ENCODE results near the gene LRP1. TPM values are rescaled to one million over a fixed set of nuclear protein-coding genes. Genes with fewer than 3 reads are reported as not detected.
A peak's percentile ranks its signal among the peaks of the same experiment; 100 is the strongest.

Gene LRP1
- total and polyA plus RNA-seq, 2 of the 13 experiments (the other 11 are each of a cell fraction or from before 2014, with no cell fraction given), result 14.7 to 30.8 TPM

DNA sequence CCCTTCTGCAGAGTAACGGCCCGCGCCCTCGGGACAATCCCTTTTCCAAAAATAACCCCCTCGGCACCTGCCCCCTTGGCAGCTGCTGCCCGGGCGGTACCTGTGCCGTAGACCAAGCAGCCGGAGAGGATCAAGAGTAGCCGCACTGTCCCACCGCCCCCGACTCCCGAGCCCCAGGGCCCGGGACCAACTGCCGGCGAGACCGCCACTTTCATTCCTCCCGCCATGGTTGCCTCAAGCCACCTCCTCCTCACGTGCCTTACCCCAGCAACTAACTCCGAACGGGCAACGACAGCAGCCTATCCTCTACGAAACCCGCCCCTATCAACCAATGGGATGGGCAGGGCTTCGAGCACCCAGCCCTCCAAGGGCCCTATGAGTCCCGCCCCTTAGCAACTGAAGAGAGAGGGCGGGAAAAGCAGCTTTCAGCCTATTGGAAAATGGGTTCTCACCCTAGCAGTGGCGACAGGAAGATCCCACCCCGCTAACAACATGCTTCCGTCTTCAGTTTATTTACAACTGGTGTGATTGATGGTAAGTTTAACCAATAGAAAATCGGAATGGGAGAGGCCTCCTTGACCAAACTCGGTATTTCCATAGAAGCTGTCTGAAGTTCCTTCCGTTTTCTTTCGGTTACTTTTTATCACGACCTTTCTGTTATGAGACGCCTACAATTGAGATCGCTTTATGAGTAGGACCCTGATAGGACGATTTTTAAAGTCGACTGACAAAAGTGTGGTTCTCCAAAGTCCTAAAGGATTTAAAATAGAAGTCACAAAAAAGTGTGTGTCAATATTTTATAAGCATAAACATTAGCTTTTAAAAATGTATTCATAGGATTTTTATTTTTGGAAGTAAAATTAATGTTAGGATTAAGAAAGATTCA, 49.5 kb upstream of the LRP1 start, which contains the start of gene NEMP1 (continued):
- TF ChIP-seq ZNF615 (CRISPR knock-in tag; IDR thresholded peaks at IDR 0.05; ENCODE audit: borderline replicate concordance) (no peak), DNMT1 (CRISPR knock-in tag; IDR thresholded peaks at IDR 0.05) (no peak), SMC3 (IDR thresholded peaks at IDR 0.05; ENCODE audit: low read length) (no peak), BORCS8-MEF2B (CRISPR knock-in tag; IDR thresholded peaks at IDR 0.05) (peak; percentile 92), STAG1 (CRISPR knock-in tag; IDR thresholded peaks at IDR 0.05) (no peak), NFE2 (CRISPR knock-in tag; IDR thresholded peaks at IDR 0.05) (no peak), ZNF777 (CRISPR knock-in tag; IDR thresholded peaks at IDR 0.05) (no peak), CBX2 (IDR thresholded peaks at IDR 0.05; ENCODE audit: low read depth, low read length) (no peak), CBX2 (CRISPR knock-in tag; IDR thresholded peaks at IDR 0.05; ENCODE audit: low read depth) (no peak), ZNF24 (IDR thresholded peaks at IDR 0.05) (no peak), MBNL3 (CRISPR knock-in tag; conservative IDR thresholded peaks at IDR 0.05) (no peak), AHR (CRISPR knock-in tag; IDR thresholded peaks at IDR 0.05) (no peak), SALL2 (CRISPR knock-in tag; IDR thresholded peaks at IDR 0.05) (no peak), CHD2 (IDR thresholded peaks at IDR 0.05; ENCODE audit: low read depth, low read length) (no peak), HHEX (CRISPR knock-in tag; IDR thresholded peaks at IDR 0.05) (no peak), ZFP36L1 (CRISPR knock-in tag; IDR thresholded peaks at IDR 0.05) (peak; percentile 71), ZSCAN25 (CRISPR knock-in tag; IDR thresholded peaks at IDR 0.05) (no peak), NR2F2 (IDR thresholded peaks at IDR 0.05; ENCODE audit: borderline replicate concordance, low read depth) (no peak)
- TF ChIP-seq, protein P1, sequence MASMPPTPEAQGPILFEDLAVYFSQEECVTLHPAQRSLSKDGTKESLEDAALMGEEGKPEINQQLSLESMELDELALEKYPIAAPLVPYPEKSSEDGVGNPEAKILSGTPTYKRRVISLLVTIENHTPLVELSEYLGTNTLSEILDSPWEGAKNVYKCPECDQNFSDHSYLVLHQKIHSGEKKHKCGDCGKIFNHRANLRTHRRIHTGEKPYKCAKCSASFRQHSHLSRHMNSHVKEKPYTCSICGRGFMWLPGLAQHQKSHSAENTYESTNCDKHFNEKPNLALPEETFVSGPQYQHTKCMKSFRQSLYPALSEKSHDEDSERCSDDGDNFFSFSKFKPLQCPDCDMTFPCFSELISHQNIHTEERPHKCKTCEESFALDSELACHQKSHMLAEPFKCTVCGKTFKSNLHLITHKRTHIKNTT (CRISPR knock-in tag; IDR thresholded peaks at IDR 0.05), result no peak
- TF ChIP-seq, protein P2, sequence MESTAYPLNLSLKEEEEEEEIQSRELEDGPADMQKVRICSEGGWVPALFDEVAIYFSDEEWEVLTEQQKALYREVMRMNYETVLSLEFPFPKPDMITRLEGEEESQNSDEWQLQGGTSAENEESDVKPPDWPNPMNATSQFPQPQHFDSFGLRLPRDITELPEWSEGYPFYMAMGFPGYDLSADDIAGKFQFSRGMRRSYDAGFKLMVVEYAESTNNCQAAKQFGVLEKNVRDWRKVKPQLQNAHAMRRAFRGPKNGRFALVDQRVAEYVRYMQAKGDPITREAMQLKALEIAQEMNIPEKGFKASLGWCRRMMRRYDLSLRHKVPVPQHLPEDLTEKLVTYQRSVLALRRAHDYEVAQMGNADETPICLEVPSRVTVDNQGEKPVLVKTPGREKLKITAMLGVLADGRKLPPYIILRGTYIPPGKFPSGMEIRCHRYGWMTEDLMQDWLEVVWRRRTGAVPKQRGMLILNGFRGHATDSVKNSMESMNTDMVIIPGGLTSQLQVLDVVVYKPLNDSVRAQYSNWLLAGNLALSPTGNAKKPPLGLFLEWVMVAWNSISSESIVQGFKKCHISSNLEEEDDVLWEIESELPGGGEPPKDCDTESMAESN (CRISPR knock-in tag; conservative IDR thresholded peaks at IDR 0.05), result peak; percentile 73
- TF ChIP-seq, protein P3, sequence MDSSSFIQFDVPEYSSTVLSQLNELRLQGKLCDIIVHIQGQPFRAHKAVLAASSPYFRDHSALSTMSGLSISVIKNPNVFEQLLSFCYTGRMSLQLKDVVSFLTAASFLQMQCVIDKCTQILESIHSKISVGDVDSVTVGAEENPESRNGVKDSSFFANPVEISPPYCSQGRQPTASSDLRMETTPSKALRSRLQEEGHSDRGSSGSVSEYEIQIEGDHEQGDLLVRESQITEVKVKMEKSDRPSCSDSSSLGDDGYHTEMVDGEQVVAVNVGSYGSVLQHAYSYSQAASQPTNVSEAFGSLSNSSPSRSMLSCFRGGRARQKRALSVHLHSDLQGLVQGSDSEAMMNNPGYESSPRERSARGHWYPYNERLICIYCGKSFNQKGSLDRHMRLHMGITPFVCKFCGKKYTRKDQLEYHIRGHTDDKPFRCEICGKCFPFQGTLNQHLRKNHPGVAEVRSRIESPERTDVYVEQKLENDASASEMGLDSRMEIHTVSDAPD (CRISPR knock-in tag; IDR thresholded peaks at IDR 0.05), result no peak
- TF ChIP-seq, protein P4, sequence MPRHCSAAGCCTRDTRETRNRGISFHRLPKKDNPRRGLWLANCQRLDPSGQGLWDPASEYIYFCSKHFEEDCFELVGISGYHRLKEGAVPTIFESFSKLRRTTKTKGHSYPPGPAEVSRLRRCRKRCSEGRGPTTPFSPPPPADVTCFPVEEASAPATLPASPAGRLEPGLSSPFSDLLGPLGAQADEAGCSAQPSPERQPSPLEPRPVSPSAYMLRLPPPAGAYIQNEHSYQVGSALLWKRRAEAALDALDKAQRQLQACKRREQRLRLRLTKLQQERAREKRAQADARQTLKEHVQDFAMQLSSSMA (CRISPR knock-in tag; IDR thresholded peaks at IDR 0.05), result no peak
- TF ChIP-seq, protein P5, sequence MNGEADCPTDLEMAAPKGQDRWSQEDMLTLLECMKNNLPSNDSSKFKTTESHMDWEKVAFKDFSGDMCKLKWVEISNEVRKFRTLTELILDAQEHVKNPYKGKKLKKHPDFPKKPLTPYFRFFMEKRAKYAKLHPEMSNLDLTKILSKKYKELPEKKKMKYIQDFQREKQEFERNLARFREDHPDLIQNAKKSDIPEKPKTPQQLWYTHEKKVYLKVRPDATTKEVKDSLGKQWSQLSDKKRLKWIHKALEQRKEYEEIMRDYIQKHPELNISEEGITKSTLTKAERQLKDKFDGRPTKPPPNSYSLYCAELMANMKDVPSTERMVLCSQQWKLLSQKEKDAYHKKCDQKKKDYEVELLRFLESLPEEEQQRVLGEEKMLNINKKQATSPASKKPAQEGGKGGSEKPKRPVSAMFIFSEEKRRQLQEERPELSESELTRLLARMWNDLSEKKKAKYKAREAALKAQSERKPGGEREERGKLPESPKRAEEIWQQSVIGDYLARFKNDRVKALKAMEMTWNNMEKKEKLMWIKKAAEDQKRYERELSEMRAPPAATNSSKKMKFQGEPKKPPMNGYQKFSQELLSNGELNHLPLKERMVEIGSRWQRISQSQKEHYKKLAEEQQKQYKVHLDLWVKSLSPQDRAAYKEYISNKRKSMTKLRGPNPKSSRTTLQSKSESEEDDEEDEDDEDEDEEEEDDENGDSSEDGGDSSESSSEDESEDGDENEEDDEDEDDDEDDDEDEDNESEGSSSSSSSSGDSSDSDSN (CRISPR knock-in tag; IDR thresholded peaks at IDR 0.05), result peak; percentile 30; the same call in 1 of the 2 replicates

All from HepG2 (cell line).